ENCODE data around the gene EPB41L4A.
"Not testable (repeated sequence)": the region's sequence is repeated elsewhere in the genome, so short reads cannot be mapped to it uniquely, and the experiment has no call there.

Gene EPB41L4A

GRCh38 chr5:112257976-112258375 lies 161.1 kb downstream of the EPB41L4A start:
- DNase-seq (ENCODE audit: low read depth in 3 of 3): no peak

- DNase-seq (ENCODE audit: low read depth in 3 of 3): no peak
Measured at GRCh38 chr5:112257005-112257404, 162.1 kb downstream of the EPB41L4A start.

GRCh38 chr5:112254303-112254702 lies 164.8 kb downstream of the EPB41L4A start:
- no peak for DNase-seq (ENCODE audit: low read depth in 3 of 3)

GRCh38 chr5:112253478-112254250 lies 165.4 kb downstream of the EPB41L4A start:
- DNase-seq (ENCODE audit: low read depth in 3 of 3): no peak

GRCh38 chr5:112250551-112250950 lies 168.5 kb downstream of the EPB41L4A start:
- DNase-seq (ENCODE audit: low read depth in 3 of 3): no peak

GRCh38 chr5:112248623-112249022 lies 170.5 kb downstream of the EPB41L4A start:
- no peak for DNase-seq (ENCODE audit: low read depth in 3 of 3)

GRCh38 chr5:112247960-112248359 lies 171.1 kb downstream of the EPB41L4A start:
- no peak for DNase-seq (ENCODE audit: low read depth in 3 of 3)

- no peak for DNase-seq (ENCODE audit: low read depth in 3 of 3)
Measured at GRCh38 chr5:112245656-112246055, 173.4 kb downstream of the EPB41L4A start.

GRCh38 chr5:112239996-112240395 lies 179.1 kb downstream of the EPB41L4A start:
- DNase-seq (ENCODE audit: low read depth in 3 of 3): no peak

GRCh38 chr5:112238473-112238872 lies 180.6 kb downstream of the EPB41L4A start:
- DNase-seq (ENCODE audit: low read depth in 3 of 3): no peak

- no peak for DNase-seq (ENCODE audit: low read depth in 3 of 3)
Measured at GRCh38 chr5:112237456-112237855, 181.6 kb downstream of the EPB41L4A start.

- DNase-seq (ENCODE audit: low read depth in 3 of 3): no peak
Measured at GRCh38 chr5:112234000-112234399, 185.1 kb downstream of the EPB41L4A start.

- DNase-seq (ENCODE audit: low read depth in 3 of 3): no peak
Measured at GRCh38 chr5:112232667-112233066, 186.4 kb downstream of the EPB41L4A start.

GRCh38 chr5:112230606-112231005 lies 188.5 kb downstream of the EPB41L4A start:
- DNase-seq (ENCODE audit: low read depth in 3 of 3): no peak

- no peak for DNase-seq (ENCODE audit: low read depth in 3 of 3)
Measured at GRCh38 chr5:112228667-112229066, 190.4 kb downstream of the EPB41L4A start.

- no peak for DNase-seq (ENCODE audit: low read depth in 3 of 3)
Measured at GRCh38 chr5:112227911-112228631, 191.0 kb downstream of the EPB41L4A start.

- DNase-seq (ENCODE audit: low read depth in 3 of 3): no peak
Measured at GRCh38 chr5:112226215-112226614, 192.9 kb downstream of the EPB41L4A start.

- not testable (repeated sequence) for DNase-seq (ENCODE audit: low read depth in 3 of 3)
Measured at GRCh38 chr5:112222997-112223396, 196.1 kb downstream of the EPB41L4A start.

- DNase-seq (ENCODE audit: low read depth in 3 of 3): no peak
Measured at GRCh38 chr5:112221128-112221527, 197.9 kb downstream of the EPB41L4A start.

GRCh38 chr5:112219000-112219399 lies 200.1 kb downstream of the EPB41L4A start:
- no peak for DNase-seq (ENCODE audit: low read depth in 3 of 3)

- DNase-seq (ENCODE audit: low read depth in 3 of 3): no peak
Measured at GRCh38 chr5:112217843-112218579, 201.1 kb downstream of the EPB41L4A start.

GRCh38 chr5:112216140-112216539 lies 202.9 kb downstream of the EPB41L4A start:
- no peak for DNase-seq (ENCODE audit: low read depth in 3 of 3)

Data from stimulated activated CD4-positive, alpha-beta T cell treated with anti-CD3 and anti-CD28 coated beads, TNF-alpha, amount 100 ng/mL, for 24 hours (primary cell).